SK-N-SH (cell line): ENCODE results near the gene PSD2.

Experiments
- CHD2 ChIP-seq: fragments of 150-350 bp; IDR thresholded peaks from 2 replicates; pipeline ENCODE4 v1.6.1; 2018; ENCODE audit warnings: low read length; ENCODE audit not compliant: partially characterized antibody
- EP300 ChIP-seq, 2 experiments: IDR thresholded peaks; 2 replicates each; pipeline versions ENCODE4 v1.4.0 to v1.6.1; 2012; ENCODE audit warnings: borderline replicate concordance in 1 of 2, low read depth in 1 of 2, low read length in 1 of 2
- EZH2phosphoT487 ChIP-seq: fragments of 200-600 bp; sonication (generic); IDR thresholded peaks from 2 replicates; pipeline ENCODE4 v1.6.1; 2017; ENCODE audit warnings: low read depth, mixed run types, mild to moderate bottlenecking, antibody characterized with exemption, moderate library complexity, borderline replicate concordance
- FOXM1 ChIP-seq: IDR thresholded peaks from 2 replicates; pipeline ENCODE4 v1.4.0; 2012; ENCODE audit warnings: low read depth, mild to moderate bottlenecking
- GABPA ChIP-seq: IDR thresholded peaks from 2 replicates; pipeline ENCODE4 v1.4.0; 2012; ENCODE audit warnings: low read depth, mild to moderate bottlenecking
- POLR2AphosphoS5 ChIP-seq: IDR thresholded peaks from 2 replicates; pipeline ENCODE4 v1.6.1; 2012; ENCODE audit warnings: low read depth, low read length
- RXRA ChIP-seq: IDR thresholded peaks from 2 replicates; pipeline ENCODE4 v1.4.0; 2012; ENCODE audit warnings: low read depth, mild to moderate bottlenecking, borderline replicate concordance
- SMC3 ChIP-seq: IDR thresholded peaks from 2 replicates; pipeline ENCODE4 v1.6.1; 2012; ENCODE audit warnings: low read depth, low read length, improper control_type of control experiment
- TAF1 ChIP-seq: IDR thresholded peaks from 2 replicates; pipeline ENCODE4 v1.6.1; 2012; ENCODE audit warnings: low read depth, mild to moderate bottlenecking, low read length, moderate library complexity, borderline replicate concordance
- TF ChIP-seq, protein P1 (sequence below): fragments of 200-600 bp; sonication (generic); IDR thresholded peaks from 2 replicates; pipeline ENCODE4 v1.6.1; 2017; ENCODE audit warnings: antibody characterized with exemption, mild to moderate bottlenecking, moderate library complexity
- TF ChIP-seq, protein P2 (sequence below): IDR thresholded peaks from 2 replicates; pipeline ENCODE4 v1.6.1; 2012; ENCODE audit warnings: mild to moderate bottlenecking, low read depth, low read length, moderate library complexity
- TF ChIP-seq, protein P3 (sequence below): fragments of 150-350 bp; IDR thresholded peaks from 2 replicates; pipeline ENCODE4 v1.6.1; 2017; ENCODE audit warnings: antibody characterized with exemption, low read length, low read depth, borderline replicate concordance

DNA sequence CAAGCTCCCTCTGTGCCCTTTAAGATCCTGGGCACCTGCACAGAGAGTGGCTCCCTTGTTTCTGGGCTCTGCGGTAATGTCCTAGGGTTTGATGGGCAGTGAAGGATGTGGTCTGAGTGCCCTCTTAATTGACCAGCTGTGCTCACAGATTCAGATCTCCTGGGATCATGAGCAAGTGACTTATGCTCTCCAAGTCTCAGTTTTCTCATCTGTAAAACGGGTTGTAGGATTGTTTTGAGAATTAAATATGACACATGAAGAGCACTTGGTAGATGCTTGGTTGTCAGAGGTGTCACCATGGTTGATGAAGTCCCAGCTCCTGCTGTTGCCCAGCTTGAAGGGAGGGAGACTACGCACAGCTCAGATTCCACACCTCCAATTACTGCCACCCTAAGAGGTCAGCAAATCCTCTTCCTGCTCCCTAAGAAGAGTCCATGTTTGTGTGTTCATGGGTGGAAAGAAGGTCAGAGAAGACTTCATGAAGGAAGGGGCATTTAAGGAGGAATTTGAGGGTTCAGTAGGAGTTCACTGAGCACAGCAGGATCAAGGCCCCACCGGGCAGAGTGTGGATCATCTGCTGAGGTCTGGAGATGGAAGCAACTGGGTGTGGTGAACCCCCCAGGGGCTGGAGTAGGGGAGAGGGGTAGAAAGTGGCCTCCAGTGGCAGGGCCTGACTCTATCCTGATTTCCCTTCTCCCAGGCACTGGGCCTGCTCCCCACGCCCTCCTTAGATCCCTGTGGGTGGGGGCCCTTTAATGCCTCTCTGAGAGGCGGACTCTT, 1.4 kb upstream of the PSD2 start:
- TF ChIP-seq CHD2 (no peak), FOXM1 (no peak), EP300 (IDR thresholded peaks at IDR 0.05; ENCODE audit: borderline replicate concordance in 1 of 2, low read depth in 1 of 2, low read length in 1 of 2) (no peak), SMC3 (no peak), EZH2phosphoT487 (no peak), POLR2AphosphoS5 (no peak), GABPA (no peak), RXRA (no peak), TAF1 (no peak)
- TF ChIP-seq, protein P1, sequence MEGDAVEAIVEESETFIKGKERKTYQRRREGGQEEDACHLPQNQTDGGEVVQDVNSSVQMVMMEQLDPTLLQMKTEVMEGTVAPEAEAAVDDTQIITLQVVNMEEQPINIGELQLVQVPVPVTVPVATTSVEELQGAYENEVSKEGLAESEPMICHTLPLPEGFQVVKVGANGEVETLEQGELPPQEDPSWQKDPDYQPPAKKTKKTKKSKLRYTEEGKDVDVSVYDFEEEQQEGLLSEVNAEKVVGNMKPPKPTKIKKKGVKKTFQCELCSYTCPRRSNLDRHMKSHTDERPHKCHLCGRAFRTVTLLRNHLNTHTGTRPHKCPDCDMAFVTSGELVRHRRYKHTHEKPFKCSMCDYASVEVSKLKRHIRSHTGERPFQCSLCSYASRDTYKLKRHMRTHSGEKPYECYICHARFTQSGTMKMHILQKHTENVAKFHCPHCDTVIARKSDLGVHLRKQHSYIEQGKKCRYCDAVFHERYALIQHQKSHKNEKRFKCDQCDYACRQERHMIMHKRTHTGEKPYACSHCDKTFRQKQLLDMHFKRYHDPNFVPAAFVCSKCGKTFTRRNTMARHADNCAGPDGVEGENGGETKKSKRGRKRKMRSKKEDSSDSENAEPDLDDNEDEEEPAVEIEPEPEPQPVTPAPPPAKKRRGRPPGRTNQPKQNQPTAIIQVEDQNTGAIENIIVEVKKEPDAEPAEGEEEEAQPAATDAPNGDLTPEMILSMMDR, result no peak
- TF ChIP-seq, protein P2, sequence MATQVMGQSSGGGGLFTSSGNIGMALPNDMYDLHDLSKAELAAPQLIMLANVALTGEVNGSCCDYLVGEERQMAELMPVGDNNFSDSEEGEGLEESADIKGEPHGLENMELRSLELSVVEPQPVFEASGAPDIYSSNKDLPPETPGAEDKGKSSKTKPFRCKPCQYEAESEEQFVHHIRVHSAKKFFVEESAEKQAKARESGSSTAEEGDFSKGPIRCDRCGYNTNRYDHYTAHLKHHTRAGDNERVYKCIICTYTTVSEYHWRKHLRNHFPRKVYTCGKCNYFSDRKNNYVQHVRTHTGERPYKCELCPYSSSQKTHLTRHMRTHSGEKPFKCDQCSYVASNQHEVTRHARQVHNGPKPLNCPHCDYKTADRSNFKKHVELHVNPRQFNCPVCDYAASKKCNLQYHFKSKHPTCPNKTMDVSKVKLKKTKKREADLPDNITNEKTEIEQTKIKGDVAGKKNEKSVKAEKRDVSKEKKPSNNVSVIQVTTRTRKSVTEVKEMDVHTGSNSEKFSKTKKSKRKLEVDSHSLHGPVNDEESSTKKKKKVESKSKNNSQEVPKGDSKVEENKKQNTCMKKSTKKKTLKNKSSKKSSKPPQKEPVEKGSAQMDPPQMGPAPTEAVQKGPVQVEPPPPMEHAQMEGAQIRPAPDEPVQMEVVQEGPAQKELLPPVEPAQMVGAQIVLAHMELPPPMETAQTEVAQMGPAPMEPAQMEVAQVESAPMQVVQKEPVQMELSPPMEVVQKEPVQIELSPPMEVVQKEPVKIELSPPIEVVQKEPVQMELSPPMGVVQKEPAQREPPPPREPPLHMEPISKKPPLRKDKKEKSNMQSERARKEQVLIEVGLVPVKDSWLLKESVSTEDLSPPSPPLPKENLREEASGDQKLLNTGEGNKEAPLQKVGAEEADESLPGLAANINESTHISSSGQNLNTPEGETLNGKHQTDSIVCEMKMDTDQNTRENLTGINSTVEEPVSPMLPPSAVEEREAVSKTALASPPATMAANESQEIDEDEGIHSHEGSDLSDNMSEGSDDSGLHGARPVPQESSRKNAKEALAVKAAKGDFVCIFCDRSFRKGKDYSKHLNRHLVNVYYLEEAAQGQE, result no peak
- TF ChIP-seq, protein P3, sequence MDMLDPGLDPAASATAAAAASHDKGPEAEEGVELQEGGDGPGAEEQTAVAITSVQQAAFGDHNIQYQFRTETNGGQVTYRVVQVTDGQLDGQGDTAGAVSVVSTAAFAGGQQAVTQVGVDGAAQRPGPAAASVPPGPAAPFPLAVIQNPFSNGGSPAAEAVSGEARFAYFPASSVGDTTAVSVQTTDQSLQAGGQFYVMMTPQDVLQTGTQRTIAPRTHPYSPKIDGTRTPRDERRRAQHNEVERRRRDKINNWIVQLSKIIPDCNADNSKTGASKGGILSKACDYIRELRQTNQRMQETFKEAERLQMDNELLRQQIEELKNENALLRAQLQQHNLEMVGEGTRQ, result no peak
